Measurements from ENCODE around the gene C3orf22. TPM values are rescaled to one million over a fixed set of nuclear protein-coding genes. Genes with fewer than 3 reads are reported as not detected.
"Not testable (repeated sequence)": the region's sequence is repeated elsewhere in the genome, so short reads cannot be mapped to it uniquely, and the experiment has no call there.

The C3orf22 gene, protein sequence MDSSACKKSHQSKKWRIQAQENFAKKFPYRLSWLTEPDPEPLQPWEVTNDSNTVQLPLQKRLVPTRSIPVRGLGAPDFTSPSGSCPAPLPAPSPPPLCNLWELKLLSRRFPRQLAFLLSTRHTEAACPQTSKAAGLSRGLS
- 0.10 TPM for polyA plus RNA-seq (ENCODE audit: insufficient read length)
- long read RNA-seq, donor 1, partial matches to known transcripts: 12 of 12 reads
- long read RNA-seq, donor 1, other reads (novel, unspliced or antisense): 0 of 12 reads
- long read RNA-seq, donor 2: 0 reads
- long read RNA-seq, donor 3: 0 reads
- long read RNA-seq, donor 4: 0 reads
- long read RNA-seq, donor 5: 0 reads
- long read RNA-seq, donor 6: 0 reads
- long read RNA-seq, donor 7: 0 reads
- long read RNA-seq, donor 8: 0 reads

DNA sequence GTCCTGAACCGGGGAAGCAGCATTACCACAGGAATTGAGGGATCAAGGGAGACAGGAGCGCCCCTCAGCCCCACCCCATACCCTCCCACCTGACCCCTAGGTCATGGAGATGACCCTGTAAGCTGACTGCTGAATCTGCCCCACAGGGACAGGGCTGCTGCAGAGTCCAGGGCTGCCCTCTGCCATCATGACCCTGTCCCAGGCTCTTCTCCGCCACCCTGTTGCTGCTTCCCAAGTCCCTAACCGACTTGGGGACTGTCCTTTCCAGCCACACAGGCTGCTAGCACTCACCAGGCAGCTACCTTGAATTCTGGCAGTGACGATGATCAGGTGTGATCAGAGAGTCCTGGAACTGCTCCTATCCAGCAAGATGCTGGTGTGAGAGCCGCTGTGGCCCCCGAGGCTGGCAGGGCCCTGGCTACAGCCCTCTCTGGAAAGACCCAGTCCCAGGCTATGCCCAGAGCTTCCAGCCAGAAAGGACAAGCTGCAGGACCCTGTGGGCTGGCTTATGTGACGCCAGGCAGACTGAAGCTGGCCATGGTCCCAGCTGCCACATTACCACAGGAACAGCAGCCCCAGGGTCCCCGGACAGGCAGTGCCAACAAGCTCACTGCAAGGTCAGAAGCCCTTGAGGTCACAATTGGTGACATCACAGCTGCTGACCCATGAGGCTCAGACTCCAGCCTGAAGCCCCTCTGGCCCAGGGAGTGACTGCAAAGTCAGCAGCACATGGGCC is at the start of gene C3orf22:
TSS of gene C3orf22 (minus strand) at position 597 of the 736 bp plus-strand sequence. CDS start 5,542 bp downstream, outside the sequence.
- DNase-seq: no peak

DNA sequence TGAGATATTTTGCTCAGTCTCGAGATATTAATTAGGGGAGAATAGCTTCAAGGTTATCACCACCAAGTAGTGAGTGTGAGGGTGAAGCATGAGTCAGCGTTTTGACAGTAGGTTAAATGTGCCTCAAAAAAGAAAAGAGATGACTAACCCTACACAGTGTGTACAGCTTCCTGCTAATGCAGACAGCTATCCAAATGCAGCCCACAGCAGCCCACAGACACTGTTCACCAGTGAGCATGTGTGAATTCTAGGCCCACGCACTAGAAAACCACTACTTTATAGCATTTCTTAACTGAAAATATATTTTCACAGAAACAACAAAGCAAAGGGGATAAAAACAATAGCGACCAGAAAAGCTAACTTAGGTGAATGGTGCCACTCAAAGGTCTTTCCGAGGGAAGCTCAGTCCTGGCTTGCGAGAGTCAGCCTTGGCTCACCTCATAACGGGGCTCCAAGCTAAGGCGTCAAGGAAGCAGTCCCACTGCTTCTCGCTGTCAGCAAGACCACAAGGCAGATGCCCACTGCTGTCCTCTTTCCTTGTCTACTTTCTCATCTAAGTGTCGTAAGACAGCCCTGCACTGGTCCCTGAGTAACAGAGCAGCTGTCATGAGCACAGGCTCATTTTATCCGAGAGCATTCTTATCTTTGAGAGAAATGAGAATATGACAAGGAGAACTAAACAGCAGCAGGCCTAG is 48.6 kb upstream of the C3orf22 start:
- DNase-seq: no peak

DNA sequence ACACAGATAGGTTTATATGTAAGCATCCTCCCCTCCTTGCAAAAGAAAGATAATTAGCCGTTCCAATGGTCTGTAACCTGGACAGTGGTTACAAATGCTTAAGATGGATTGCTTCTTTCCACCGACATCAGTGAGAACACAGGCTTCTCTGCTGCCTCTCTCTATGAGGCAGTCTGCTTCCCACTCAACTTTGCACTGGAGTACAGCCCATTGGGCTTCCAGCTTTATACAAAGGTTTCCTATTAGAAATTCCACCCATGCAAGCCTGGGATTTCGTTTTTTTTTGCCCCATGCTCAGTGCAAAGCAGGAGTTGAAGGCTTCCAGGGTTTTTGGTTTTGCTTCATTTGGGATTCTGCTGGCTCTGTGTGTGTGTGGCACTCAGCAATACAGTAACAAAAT is 47.3 kb upstream of the C3orf22 start:
- no peak for DNase-seq

DNA sequence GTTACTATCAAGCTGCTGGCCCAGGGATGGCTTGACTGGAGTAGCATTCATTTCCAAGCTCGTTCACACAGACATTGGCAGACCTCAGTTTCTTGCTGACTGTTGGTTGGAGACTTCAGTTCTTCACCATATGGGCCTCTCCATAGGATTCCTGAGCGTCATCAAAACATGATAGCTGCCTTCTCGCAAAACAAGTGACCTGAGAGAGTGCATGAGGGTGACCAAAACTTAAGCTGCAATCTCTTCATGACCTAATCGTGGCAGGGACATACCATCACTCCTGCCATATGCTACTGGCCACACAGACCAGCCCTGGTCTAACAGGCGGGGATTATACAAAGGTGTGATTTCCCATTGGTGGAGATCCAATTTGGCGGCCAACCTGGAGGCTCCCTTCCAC is 46.0 kb upstream of the C3orf22 start:
- DNase-seq: no peak

DNA sequence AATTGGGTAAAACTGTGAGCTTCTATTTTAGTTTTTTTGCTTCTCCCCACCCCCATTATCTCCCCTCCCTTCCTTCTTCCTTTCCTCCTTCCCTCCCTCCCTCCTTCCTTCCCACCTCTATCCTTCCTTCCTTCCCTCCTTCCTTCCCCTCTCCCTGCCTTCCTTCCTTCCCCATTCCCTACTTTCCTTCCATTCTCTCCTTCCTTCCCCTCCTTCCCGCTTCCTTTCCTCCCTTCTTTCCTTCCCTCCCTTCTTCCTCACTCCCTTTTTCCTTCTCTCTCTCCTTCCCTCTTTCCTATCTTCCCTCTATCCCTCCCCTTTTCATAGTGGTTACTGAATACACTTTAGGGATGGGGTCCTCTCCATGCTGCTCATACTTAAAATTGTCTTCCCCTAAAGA is 40.4 kb upstream of the C3orf22 start:
- no peak for DNase-seq

DNA sequence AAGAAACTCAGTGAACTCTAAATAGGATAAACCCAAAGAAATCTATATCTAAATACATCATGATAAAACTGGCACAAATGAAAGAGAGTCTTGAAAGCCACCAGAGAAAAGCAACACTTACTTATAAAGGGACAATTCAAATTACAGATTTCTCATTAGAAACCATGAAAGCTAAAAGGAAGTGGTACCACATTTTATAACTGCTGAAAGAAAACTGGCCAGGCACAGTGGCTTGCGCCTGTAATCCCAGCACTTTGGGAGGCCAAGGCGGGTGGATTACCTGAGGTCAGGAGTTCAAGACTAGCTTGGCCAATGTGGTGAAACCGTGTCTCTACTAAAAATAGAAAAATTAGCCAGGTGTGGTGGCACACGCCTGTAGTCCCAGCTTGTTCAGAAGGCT is 36.7 kb upstream of the C3orf22 start:
- not testable (repeated sequence) for DNase-seq

DNA sequence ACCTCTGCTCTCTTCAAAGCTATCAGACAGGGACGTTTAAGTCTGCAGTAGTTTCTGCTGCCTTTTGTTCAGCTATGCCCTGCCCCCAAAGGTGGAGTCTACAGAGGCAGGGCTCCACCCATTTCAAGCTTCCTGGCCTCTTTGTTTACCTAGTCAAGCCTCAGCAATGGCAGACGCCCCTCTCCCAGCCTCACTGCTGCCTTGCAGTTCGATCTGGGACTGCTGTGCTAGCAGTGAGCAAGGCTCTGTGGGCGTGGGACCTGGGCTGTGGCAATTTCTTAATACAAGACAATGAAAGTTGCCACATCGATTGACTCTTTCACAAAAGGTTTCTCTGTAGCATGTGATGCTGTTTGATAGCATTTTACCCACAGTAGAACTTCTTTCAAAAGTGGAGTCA is 32.8 kb upstream of the C3orf22 start:
- DNase-seq: not testable (repeated sequence)

DNA sequence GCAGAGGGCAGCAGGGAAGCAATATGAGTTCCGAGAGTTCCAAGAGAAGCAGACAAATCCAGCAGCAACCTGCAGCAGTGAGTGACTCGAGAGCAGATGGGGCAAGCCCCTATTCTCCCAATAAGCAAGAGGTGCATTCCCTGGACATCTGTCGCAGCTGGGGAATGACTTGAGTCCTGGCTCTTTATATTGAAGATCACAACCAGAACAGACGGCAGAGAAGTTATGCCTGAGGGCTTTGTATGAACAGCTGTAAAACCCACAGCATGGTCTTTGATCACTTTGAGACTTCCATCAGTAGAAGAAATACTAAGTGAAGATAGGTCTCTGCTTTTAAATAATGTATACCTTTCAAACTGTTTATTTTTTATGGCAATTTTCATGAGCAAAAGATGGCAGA is 23.6 kb upstream of the C3orf22 start:
- DNase-seq: no peak

DNA sequence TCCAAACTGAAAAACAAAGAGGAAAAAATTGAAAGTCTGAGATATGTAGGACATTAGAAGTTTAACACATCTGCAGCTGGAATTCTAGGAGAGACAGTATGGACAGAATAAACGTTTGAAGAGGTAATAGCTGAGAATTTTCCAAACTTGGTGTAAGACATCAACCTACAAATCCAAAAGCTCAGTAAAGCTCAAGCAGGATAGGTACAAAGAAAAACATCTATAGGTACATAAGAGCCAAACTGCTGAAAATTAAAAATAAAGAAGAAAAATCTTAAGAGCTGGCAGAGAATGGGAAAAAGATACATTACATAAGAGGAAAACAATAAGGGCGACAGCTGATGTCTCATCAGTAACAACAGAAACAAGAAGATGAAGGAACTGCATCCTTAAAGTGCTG is 22.8 kb upstream of the C3orf22 start:
- DNase-seq: no peak

DNA sequence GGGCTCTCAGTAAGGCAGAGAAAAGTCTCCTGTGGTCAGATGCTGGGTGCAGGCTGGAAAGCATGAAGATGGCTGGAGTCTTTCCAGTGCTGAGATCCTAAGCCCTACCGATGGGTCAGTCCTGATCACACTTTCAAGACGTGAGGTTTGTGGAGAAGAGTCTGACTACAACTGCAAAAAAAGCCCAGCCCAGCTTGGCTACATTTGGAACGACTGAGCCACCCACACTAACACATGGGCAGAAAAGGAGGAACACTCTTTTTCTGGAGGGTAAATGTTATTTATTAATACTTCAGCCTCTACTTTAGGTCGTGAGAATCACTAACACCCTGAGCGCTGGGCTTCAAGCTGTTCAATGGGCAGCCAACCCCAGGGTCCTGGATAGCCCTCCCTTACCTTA is 22.0 kb upstream of the C3orf22 start:
- no peak for DNase-seq

DNA sequence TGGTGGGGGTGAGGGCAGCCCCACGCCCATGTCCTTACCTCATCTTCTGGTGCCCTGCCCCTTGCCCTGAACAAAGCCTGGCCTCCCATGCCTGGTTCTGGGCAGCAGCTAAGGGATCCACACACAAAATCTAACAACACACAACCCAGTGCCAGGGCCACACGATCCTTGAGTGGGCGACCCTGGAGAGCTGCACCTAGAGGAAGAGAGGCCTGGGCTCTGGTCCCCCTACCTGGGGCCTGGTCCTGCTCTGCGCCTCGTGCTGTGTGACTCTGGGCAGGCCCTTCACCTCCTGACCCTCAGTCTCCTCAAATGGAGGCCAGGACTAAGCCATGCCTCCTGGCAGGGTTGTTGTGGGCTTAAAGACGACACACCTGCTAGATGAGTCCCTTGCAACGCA is 20.0 kb upstream of the C3orf22 start:
- DNase-seq: no peak

DNA sequence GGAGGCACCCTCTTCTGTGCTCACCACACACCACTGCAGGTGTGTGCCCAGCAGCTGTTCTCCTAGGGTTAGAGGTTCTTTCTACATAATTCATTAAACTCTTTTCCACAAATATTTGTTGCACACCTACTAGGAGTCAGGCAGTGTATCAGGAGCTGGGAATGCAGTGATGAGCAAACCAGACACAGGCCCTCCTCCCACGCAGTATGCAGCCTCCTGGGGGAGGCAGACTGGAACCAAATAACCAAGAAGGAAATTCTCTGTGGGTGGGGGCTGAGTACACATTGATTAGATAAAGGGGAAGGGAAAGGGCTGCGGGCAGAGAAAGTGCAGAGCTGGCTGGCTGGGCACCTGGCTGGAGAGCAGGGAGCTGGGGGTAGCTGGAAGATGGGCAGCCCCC is 18.5 kb upstream of the C3orf22 start:
- DNase-seq: no peak

DNA sequence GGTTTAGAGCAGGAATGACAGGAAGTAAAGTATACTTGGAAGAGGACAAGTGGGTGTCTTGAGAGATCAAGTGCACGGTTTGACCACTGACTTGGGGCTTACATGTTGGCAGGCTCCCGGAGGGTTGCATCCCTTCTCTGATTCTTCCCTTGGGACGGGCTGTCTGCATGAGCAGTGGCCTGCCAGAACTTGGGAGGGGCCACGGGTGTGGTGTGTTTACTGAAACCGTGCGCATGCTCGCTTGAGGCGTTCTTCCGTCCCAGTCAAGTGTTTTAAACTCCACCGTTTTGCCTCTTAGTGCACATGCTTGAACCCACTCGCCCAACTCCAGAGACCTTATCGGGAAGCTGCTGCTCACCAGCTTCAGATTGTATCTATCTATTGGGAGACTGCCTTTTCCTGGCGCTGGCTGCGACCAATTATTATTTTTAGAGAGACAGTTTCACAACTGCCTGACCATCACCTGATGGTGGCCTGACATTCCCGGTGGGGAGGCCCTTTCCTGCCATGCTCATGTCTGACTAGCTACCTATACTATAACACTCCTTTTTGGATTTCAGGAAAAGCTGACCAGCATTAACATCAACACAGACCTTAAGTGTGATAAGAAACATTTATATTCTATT is 14.9 kb upstream of the C3orf22 start:
- no peak for DNase-seq

DNA sequence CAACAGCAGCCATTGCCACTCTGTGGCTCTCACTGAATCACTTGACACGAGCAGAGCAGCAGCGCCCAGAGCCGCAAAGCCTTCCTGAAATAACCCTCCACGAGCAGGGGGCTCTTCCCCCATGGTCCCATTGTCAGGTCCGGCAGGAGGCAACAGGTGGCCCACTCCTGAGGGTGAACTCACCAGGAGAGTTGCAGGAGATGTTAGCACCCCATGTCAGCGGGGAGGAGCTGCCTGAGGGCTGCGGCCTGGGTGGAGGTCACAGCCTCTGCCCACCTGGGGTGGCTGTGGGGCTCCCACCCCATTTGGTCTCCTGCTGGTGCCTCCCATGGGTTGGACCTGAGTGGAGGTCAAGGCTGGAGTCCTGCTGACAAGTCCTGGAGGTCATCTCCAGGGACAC is 12.3 kb upstream of the C3orf22 start:
- no peak for DNase-seq

DNA sequence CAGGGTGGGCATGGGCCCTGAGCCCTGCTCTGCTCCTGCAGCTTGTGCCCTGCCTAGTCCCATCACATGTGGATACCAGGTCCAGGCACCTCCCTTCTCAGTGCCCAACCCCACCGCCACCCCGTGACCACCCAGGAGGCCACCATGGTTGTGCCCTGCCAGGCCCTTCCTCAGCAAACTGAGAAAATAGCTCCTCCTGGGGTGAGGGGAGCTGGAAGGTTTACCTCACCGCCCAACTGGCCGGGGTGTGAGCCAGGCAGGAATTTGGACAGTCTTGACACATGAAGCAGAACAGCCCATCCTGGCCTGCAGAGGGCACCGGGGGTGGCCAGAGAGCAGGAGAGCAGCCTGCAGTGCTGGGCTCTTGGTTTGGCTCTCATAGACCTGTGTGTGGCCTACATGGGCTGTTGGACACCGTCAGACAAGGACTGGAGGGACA is 11.4 kb upstream of the C3orf22 start:
- no peak for DNase-seq

DNA sequence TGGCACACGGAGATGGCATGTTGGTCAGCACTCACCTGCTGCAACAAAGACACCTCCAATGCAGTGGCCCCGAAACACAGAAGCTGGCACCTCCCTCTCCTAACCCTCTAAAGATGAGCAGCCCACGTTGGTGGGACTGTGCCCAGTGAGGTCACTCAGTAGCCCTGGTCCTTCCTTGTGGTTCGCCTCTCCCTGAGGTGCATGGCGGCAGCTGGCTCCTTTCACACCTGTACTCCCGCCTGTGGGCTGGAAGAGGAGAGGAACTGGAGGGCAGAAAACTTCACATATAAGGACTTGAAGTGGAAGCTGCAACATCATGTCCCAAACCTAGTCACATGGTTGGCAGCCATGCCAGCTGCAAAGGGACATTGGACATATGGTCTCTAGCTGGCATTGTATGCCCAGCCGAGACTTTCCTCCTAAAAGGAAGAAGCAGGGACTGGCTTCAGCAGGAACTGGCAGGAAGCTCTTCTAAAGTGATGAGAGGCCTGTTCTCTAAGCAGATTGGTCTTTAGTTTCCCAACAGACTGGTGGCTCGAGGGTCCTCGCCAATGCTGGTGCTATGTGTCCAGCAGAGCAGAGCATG is 10.8 kb upstream of the C3orf22 start:
- no peak for DNase-seq

DNA sequence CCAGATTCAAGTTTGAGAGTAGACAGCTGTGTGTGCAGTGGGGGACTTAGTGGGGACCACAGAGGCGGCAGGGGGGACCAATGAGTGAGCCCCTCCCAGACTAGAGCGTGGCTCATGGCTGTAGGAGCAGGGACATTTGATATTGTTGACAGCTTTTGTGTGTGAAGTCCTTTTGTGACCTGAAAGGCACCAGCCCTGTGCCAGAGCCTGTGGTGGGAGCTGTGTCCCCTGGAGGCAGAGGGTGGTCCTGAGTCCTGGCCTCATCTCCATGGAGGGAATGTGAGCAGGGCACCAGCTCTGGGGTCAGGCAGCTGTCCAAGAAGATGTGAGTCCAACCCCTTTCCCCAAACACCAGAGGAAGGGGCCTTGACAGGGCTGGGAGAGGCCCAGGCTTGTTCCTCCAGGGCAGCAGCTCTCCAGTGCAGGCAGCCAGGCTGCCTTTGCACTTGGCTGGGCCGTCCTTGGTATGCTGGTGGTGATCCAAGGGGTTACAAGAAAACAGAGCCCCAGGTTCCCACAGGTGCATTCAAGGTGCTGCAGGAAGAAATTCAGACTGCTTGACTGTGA is 10.1 kb upstream of the C3orf22 start:
- no peak for DNase-seq

DNA sequence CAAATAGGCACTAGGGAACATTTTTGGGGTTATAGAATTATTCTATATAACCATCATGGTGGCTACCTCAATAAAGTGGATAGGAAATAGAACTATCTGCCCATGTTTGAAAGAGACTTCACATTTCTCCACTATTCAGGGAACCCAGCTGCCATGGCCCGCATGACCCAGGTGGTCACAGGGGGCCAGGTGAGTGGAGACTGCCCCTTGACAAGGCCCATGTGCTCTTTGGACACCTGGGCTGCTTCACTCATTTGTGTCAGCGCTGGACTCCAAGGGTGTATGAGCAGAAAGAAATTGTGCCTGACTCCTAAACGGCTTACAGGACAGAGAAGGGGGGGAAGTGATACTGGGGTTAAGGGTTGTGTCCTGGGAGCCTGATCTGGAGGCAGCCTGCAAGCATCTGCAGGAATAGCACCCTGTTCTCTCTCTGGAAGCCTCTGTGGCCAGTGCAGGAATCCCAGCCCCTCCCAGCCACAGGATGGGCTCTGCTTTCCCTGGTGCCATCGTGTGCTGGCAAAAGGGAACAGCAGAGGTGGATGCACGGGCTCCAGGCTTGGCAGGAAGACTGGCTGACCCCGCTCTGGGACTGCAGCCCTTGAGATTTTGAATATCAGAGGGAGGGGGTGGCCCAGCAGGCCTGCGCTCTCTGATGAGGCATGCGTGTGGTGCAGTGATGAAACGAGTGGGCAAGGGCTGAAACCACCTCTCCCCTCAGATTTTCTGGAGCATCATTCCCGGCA is 9.1 kb upstream of the C3orf22 start:
- DNase-seq: no peak

DNA sequence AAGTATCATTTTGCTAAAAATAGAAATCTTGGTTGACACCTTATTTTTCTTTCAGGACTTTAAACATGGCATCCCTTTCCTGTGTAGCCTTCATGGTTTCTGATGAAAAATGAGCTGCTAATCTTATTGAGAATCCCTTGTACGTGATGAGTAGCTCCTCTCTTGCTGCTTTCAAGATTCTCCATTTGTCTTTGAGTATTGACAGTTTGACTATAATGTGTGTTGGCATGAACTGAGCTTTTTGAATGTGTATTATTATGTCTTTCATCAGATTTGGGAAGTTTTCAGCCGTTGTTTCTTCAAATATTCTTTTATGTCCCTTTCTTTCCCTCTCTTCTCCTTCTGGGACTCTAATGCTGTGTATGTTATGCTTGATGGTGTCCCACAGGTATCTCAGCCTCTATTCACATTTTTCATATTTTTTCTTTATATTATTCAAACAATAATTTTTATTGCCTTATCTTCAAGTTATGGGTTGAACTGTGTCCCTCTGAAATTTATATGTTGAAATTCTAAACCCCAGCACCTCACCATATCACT is 4.1 kb upstream of the C3orf22 start:
- no peak for DNase-seq

DNA sequence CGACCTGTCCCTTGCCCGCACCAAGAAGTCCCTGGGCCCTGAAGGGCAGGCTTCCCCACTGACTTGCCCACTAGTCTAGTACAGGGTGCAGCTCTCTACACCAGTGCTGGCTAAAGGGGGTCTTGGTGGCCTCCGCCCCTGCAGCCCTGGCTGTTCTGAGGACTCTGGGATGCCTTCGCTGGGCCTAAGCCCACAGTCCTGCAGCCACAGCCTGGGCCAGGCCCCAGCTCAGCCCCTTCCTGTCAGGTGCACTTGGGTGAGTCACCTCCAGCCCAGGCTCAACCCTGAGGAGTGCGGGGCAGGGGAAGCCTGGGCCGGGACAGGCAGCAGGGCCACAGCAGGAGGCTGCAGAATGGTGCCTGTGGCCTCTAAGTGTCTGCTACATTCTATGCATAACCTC is 971 bp downstream of the C3orf22 start:
- no peak for DNase-seq

DNA sequence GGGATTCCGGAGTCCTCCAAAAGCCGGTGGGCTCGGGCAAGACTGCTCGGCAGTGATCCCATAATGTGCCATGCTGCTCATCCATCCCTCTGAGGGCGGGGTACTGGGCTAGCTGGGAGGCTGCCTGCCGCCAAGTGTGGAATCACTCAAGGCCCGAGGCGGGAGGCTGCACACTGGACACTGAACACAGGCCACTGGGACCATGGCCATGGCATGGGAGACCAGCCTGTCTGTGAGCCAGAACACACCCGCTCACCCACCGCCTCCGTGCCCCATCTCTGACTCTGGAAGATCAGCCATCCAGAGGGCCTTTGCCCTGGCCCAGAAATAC is 1.4 kb downstream of the C3orf22 start:
- no peak for DNase-seq

All from left kidney (tissue), 8 donors.